Activated naive CD4-positive, alpha-beta T cell treated with anti-CD3 and anti-CD28 coated beads, Interleukin-2, amount 10 ng/mL, durations not matched to agents 7 days and 5 days (primary cell): ENCODE results near the gene NPHP4.
A peak's percentile ranks its signal among the peaks of the same experiment; 100 is the strongest.

ENCODE experiments used
- CTCF ChIA-PET: fragments of 350-600 bp; sonication (Branson Sonifier 250); formaldehyde crosslinking; loops from one replicate; lab custom pipeline; 2021; ENCODE audit warnings: antibody characterized with exemption; lab: Charles Lee
- DNase-seq: peaks from one replicate; pipeline ENCODE4 v3.0.0-alpha.2; 2020
- H3K27ac Mint-ChIP-seq: one replicate; pipeline ENCODE4 v1.8.0; 2021; ENCODE audit warnings: mild to moderate bottlenecking, moderate library complexity, mixed read lengths
- H3K27me3 Mint-ChIP-seq: one replicate; pipeline ENCODE4 v1.8.0; 2021; ENCODE audit warnings: mild to moderate bottlenecking, mixed read lengths
- H3K36me3 Mint-ChIP-seq: one replicate; pipeline ENCODE4 v1.8.0; 2021; ENCODE audit warnings: mixed read lengths
- H3K4me1 Mint-ChIP-seq: one replicate; pipeline ENCODE4 v1.8.0; 2021; ENCODE audit warnings: mixed read lengths
- H3K4me3 Mint-ChIP-seq: one replicate; pipeline ENCODE4 v1.8.0; 2021; ENCODE audit warnings: mild to moderate bottlenecking, moderate library complexity, mixed read lengths
- H3K9me3 Mint-ChIP-seq: one replicate; pipeline ENCODE4 v1.8.0; 2021; ENCODE audit warnings: mixed read lengths

NPHP4 gene

GRCh38 chr1:5992026-5992813 lies at the start of gene NPHP4:
Gene NPHP4, minus strand, starts transcription at chr1:5992425. Its CDS starts 6,136 bp downstream, at chr1:5986289.
- Mint-ChIP-seq H3K27me3 (no peaks in the 10 kb centered on the region), H3K4me3 (peak within 1 kb of the TSS; percentile 96), H3K9me3 (no peaks in the 10 kb centered on the region), H3K27ac (peak within 1 kb of the TSS; percentile 98), H3K4me1 (peaks cover 43% of the 10 kb centered on the region), H3K36me3 (peaks cover 20% of the 10 kb centered on the region)
- CTCF ChIA-PET: no interaction called here
- DNase-seq: peak; percentile 100

GRCh38 chr1:6041432-6042062 lies 49.3 kb upstream of the NPHP4 start:
- Mint-ChIP-seq H3K27me3 (no peaks in the 10 kb centered on the region), H3K27ac (no peak overlapping the region), H3K4me3 (no peak overlapping the region), H3K9me3 (no peaks in the 10 kb centered on the region), H3K36me3 (peaks cover 38% of the 10 kb centered on the region), H3K4me1 (peaks cover 18% of the 10 kb centered on the region)
- CTCF ChIA-PET: interaction anchor here (0.7 kb wide), 1 partner anchor 33 kb away, joined by 3 read pairs; no protein-coding TSS in a partner anchor
- peak; percentile 43 for DNase-seq

- no peaks in the 10 kb centered on the region for H3K27me3 Mint-ChIP-seq
- CTCF ChIA-PET: no interaction called here
- no peak overlapping the region for H3K4me3 Mint-ChIP-seq
- no peak for DNase-seq
- H3K27ac Mint-ChIP-seq: no peak overlapping the region
- peaks cover 42% of the 10 kb centered on the region for H3K36me3 Mint-ChIP-seq
- no peaks in the 10 kb centered on the region for H3K9me3 Mint-ChIP-seq
- H3K4me1 Mint-ChIP-seq: peaks cover 24% of the 10 kb centered on the region
Observed at GRCh38 chr1:6040861-6041415, 48.7 kb upstream of the NPHP4 start.

- CTCF ChIA-PET: no interaction called here
Observed at GRCh38 chr1:6040444-6040843, 48.2 kb upstream of the NPHP4 start.

GRCh38 chr1:6039031-6039430 lies 46.8 kb upstream of the NPHP4 start:
- H3K36me3 Mint-ChIP-seq: peaks cover 47% of the 10 kb centered on the region
- CTCF ChIA-PET: no interaction called here
- H3K4me3 Mint-ChIP-seq: no peak overlapping the region
- no peak for DNase-seq
- no peaks in the 10 kb centered on the region for H3K9me3 Mint-ChIP-seq
- H3K27me3 Mint-ChIP-seq: no peaks in the 10 kb centered on the region
- no peak overlapping the region for H3K27ac Mint-ChIP-seq
- peaks cover 39% of the 10 kb centered on the region for H3K4me1 Mint-ChIP-seq

More at GRCh38 chr1:6040444-6040843, 48.2 kb upstream of the NPHP4 start:
- peaks cover 29% of the 10 kb centered on the region for H3K4me1 Mint-ChIP-seq
- H3K9me3 Mint-ChIP-seq: no peaks in the 10 kb centered on the region
- no peak for DNase-seq
- H3K36me3 Mint-ChIP-seq: peaks cover 46% of the 10 kb centered on the region
- no peak overlapping the region for H3K27ac Mint-ChIP-seq
- no peaks in the 10 kb centered on the region for H3K27me3 Mint-ChIP-seq
- no peak overlapping the region for H3K4me3 Mint-ChIP-seq

- CTCF ChIA-PET: interaction anchor here (1.6 kb wide), 1 partner anchor 11 kb away, joined by 3 read pairs; no protein-coding TSS in a partner anchor
- no peak overlapping the region for H3K4me3 Mint-ChIP-seq
- no peak for DNase-seq
- no peak overlapping the region for H3K27ac Mint-ChIP-seq
- H3K9me3 Mint-ChIP-seq: no peaks in the 10 kb centered on the region
- no peaks in the 10 kb centered on the region for H3K27me3 Mint-ChIP-seq
- H3K36me3 Mint-ChIP-seq: peaks cover 44% of the 10 kb centered on the region
- H3K4me1 Mint-ChIP-seq: peaks cover 39% of the 10 kb centered on the region
Observed at GRCh38 chr1:6038603-6039002, 46.4 kb upstream of the NPHP4 start.

GRCh38 chr1:6037338-6037762 lies 45.1 kb upstream of the NPHP4 start:
- Mint-ChIP-seq H3K4me3 (no peak overlapping the region), H3K27me3 (no peaks in the 10 kb centered on the region), H3K27ac (peak overlapping the region; percentile 58), H3K36me3 (peaks cover 47% of the 10 kb centered on the region), H3K9me3 (no peaks in the 10 kb centered on the region), H3K4me1 (peaks cover 51% of the 10 kb centered on the region)
- CTCF ChIA-PET: interaction anchor here (1.6 kb wide), 1 partner anchor 10 kb away, joined by 3 read pairs; no protein-coding TSS in a partner anchor
- peak; percentile 33 for DNase-seq

GRCh38 chr1:6035719-6036118 lies 43.5 kb upstream of the NPHP4 start:
- peak overlapping the region; percentile 62 for H3K27ac Mint-ChIP-seq

GRCh38 chr1:6035303-6035702 lies 43.1 kb upstream of the NPHP4 start:
- no peaks in the 10 kb centered on the region for H3K9me3 Mint-ChIP-seq
- CTCF ChIA-PET: interaction anchor here (1.5 kb wide), 1 partner anchor 40 kb away, joined by 3 read pairs; no protein-coding TSS in a partner anchor
- peaks cover 68% of the 10 kb centered on the region for H3K4me1 Mint-ChIP-seq
- no peak overlapping the region for H3K4me3 Mint-ChIP-seq
- H3K27me3 Mint-ChIP-seq: no peaks in the 10 kb centered on the region
- no peak overlapping the region for H3K27ac Mint-ChIP-seq
- DNase-seq: no peak
- peaks cover 49% of the 10 kb centered on the region for H3K36me3 Mint-ChIP-seq

More at GRCh38 chr1:6035719-6036118, 43.5 kb upstream of the NPHP4 start:
- peaks cover 46% of the 10 kb centered on the region for H3K36me3 Mint-ChIP-seq
- no peaks in the 10 kb centered on the region for H3K9me3 Mint-ChIP-seq
- H3K4me3 Mint-ChIP-seq: no peak overlapping the region
- peaks cover 64% of the 10 kb centered on the region for H3K4me1 Mint-ChIP-seq
- no peak for DNase-seq
- CTCF ChIA-PET: no interaction called here
- H3K27me3 Mint-ChIP-seq: no peaks in the 10 kb centered on the region

- H3K27me3 Mint-ChIP-seq: no peaks in the 10 kb centered on the region
- CTCF ChIA-PET: interaction anchor here (0.7 to 1.5 kb wide), 3 partner anchors 10 to 40 kb away, joined by 3 read pairs; no protein-coding TSS in a partner anchor
- H3K4me3 Mint-ChIP-seq: no peak overlapping the region
- H3K36me3 Mint-ChIP-seq: peaks cover 50% of the 10 kb centered on the region
- H3K9me3 Mint-ChIP-seq: no peaks in the 10 kb centered on the region
- no peak for DNase-seq
- peaks cover 74% of the 10 kb centered on the region for H3K4me1 Mint-ChIP-seq
- no peak overlapping the region for H3K27ac Mint-ChIP-seq
Observed at GRCh38 chr1:6034750-6035096, 42.5 kb upstream of the NPHP4 start.

GRCh38 chr1:6033986-6034749 lies 41.9 kb upstream of the NPHP4 start:
- Mint-ChIP-seq H3K9me3 (no peaks in the 10 kb centered on the region), H3K27me3 (no peaks in the 10 kb centered on the region), H3K27ac (no peak overlapping the region), H3K4me1 (peaks cover 78% of the 10 kb centered on the region), H3K36me3 (peaks cover 55% of the 10 kb centered on the region), H3K4me3 (no peak overlapping the region)
- DNase-seq: peak; percentile 57
- CTCF ChIA-PET: interaction anchor here (0.7 to 1.5 kb wide), 5 partner anchors 9 to 178 kb away, joined by 3 read pairs; no protein-coding TSS in a partner anchor

GRCh38 chr1:6033124-6033523 lies 40.9 kb upstream of the NPHP4 start:
- Mint-ChIP-seq H3K27ac (no peak overlapping the region), H3K27me3 (no peaks in the 10 kb centered on the region), H3K4me1 (peaks cover 86% of the 10 kb centered on the region), H3K36me3 (peaks cover 62% of the 10 kb centered on the region), H3K9me3 (no peaks in the 10 kb centered on the region), H3K4me3 (no peak overlapping the region)
- no peak for DNase-seq
- CTCF ChIA-PET: no interaction called here

GRCh38 chr1:6030547-6031261 lies 38.5 kb upstream of the NPHP4 start:
- no peak overlapping the region for H3K4me3 Mint-ChIP-seq
- CTCF ChIA-PET: no interaction called here
- peak overlapping the region; percentile 29 for H3K27ac Mint-ChIP-seq
- no peaks in the 10 kb centered on the region for H3K27me3 Mint-ChIP-seq
- H3K4me1 Mint-ChIP-seq: peaks cover 75% of the 10 kb centered on the region
- no peak for DNase-seq
- H3K9me3 Mint-ChIP-seq: no peaks in the 10 kb centered on the region
- H3K36me3 Mint-ChIP-seq: peaks cover 61% of the 10 kb centered on the region
